Measurements from ENCODE around the gene ZBBX.
A peak's percentile ranks its signal among the peaks of the same experiment; 100 is the strongest.
"Not testable (repeated sequence)": the region's sequence is repeated elsewhere in the genome, so short reads cannot be mapped to it uniquely, and the experiment has no call there.

The ZBBX gene

GRCh38 chr3:167380004-167380689, at the start of gene ZBBX:
TSS of gene ZBBX (minus strand) at chr3:167380297. CDS start at chr3:167372901, 7,396 bp downstream.
- DNase-seq = peak; percentile 83
- in situ Hi-C loops (cut with HindIII; ENCODE audit: low pct_ligation_motif_present, low pct_unique_long_range_greater_than_20kb, low sequenced_read_pairs) = no loop called here

GRCh38 chr3:167426962-167427361, 46.9 kb upstream of the ZBBX start:
- DNase-seq; in situ Hi-C loops (cut with HindIII; ENCODE audit: low pct_ligation_motif_present, low pct_unique_long_range_greater_than_20kb, low sequenced_read_pairs): not testable (repeated sequence)

GRCh38 chr3:167422396-167422795, 42.3 kb upstream of the ZBBX start:
- in situ Hi-C loops (cut with HindIII; ENCODE audit: low pct_ligation_motif_present, low pct_unique_long_range_greater_than_20kb, low sequenced_read_pairs); DNase-seq: not testable (repeated sequence)

GRCh38 chr3:167409611-167410010, 29.5 kb upstream of the ZBBX start:
- in situ Hi-C loops (cut with HindIII; ENCODE audit: low pct_ligation_motif_present, low pct_unique_long_range_greater_than_20kb, low sequenced_read_pairs) = no loop called here
- no peak for DNase-seq

- in situ Hi-C loops (cut with HindIII; ENCODE audit: low pct_ligation_motif_present, low pct_unique_long_range_greater_than_20kb, low sequenced_read_pairs) = no loop called here
- peak; percentile 59 for DNase-seq
Observed at GRCh38 chr3:167406876-167407492, 26.9 kb upstream of the ZBBX start.

- in situ Hi-C loops (cut with HindIII; ENCODE audit: low pct_ligation_motif_present, low pct_unique_long_range_greater_than_20kb, low sequenced_read_pairs) = no loop called here
- DNase-seq = no peak
Observed at GRCh38 chr3:167397826-167398225, 17.7 kb upstream of the ZBBX start.

GRCh38 chr3:167396075-167396474, 16.0 kb upstream of the ZBBX start:
- in situ Hi-C loops (cut with HindIII; ENCODE audit: low pct_ligation_motif_present, low pct_unique_long_range_greater_than_20kb, low sequenced_read_pairs) = no loop called here

GRCh38 chr3:167394003-167394402, 13.9 kb upstream of the ZBBX start:
- DNase-seq = no peak
- in situ Hi-C loops (cut with HindIII; ENCODE audit: low pct_ligation_motif_present, low pct_unique_long_range_greater_than_20kb, low sequenced_read_pairs) = no loop called here

More at GRCh38 chr3:167396075-167396474, 16.0 kb upstream of the ZBBX start:
- DNase-seq = no peak

- no peak for DNase-seq
- in situ Hi-C loops (cut with HindIII; ENCODE audit: low pct_ligation_motif_present, low pct_unique_long_range_greater_than_20kb, low sequenced_read_pairs) = no loop called here
Observed at GRCh38 chr3:167382155-167382554, 2.1 kb upstream of the ZBBX start.

GRCh38 chr3:167375478-167375877, 4.6 kb downstream of the ZBBX start:
- in situ Hi-C loops (cut with HindIII; ENCODE audit: low pct_ligation_motif_present, low pct_unique_long_range_greater_than_20kb, low sequenced_read_pairs) = no loop called here

GRCh38 chr3:167372138-167372537, 8.0 kb downstream of the ZBBX start:
- in situ Hi-C loops (cut with HindIII; ENCODE audit: low pct_ligation_motif_present, low pct_unique_long_range_greater_than_20kb, low sequenced_read_pairs) = no loop called here
- no peak for DNase-seq

More at GRCh38 chr3:167375478-167375877, 4.6 kb downstream of the ZBBX start:
- no peak for DNase-seq

GRCh38 chr3:167361948-167362347, 18.1 kb downstream of the ZBBX start:
- DNase-seq = no peak
- in situ Hi-C loops (cut with HindIII; ENCODE audit: low pct_ligation_motif_present, low pct_unique_long_range_greater_than_20kb, low sequenced_read_pairs) = no loop called here

- no peak for DNase-seq
- in situ Hi-C loops (cut with HindIII; ENCODE audit: low pct_ligation_motif_present, low pct_unique_long_range_greater_than_20kb, low sequenced_read_pairs) = no loop called here
Observed at GRCh38 chr3:167361306-167361705, 18.8 kb downstream of the ZBBX start.

- in situ Hi-C loops (cut with HindIII; ENCODE audit: low pct_ligation_motif_present, low pct_unique_long_range_greater_than_20kb, low sequenced_read_pairs) = no loop called here
- DNase-seq = no peak
Observed at GRCh38 chr3:167355446-167355845, 24.7 kb downstream of the ZBBX start.

GRCh38 chr3:167354751-167355150, 25.3 kb downstream of the ZBBX start:
- in situ Hi-C loops (cut with HindIII; ENCODE audit: low pct_ligation_motif_present, low pct_unique_long_range_greater_than_20kb, low sequenced_read_pairs) = no loop called here
- no peak for DNase-seq

- in situ Hi-C loops (cut with HindIII; ENCODE audit: low pct_ligation_motif_present, low pct_unique_long_range_greater_than_20kb, low sequenced_read_pairs) = no loop called here
- DNase-seq = peak; percentile 37
Observed at GRCh38 chr3:167350245-167350862, 29.7 kb downstream of the ZBBX start.

GRCh38 chr3:167346171-167346570, 33.9 kb downstream of the ZBBX start:
- no peak for DNase-seq
- in situ Hi-C loops (cut with HindIII; ENCODE audit: low pct_ligation_motif_present, low pct_unique_long_range_greater_than_20kb, low sequenced_read_pairs) = no loop called here

GRCh38 chr3:167330993-167331785, 48.9 kb downstream of the ZBBX start:
- in situ Hi-C loops (cut with HindIII; ENCODE audit: low pct_ligation_motif_present, low pct_unique_long_range_greater_than_20kb, low sequenced_read_pairs) = no loop called here
- DNase-seq = no peak

- DNase-seq = no peak
- in situ Hi-C loops (cut with HindIII; ENCODE audit: low pct_ligation_motif_present, low pct_unique_long_range_greater_than_20kb, low sequenced_read_pairs) = no loop called here
Observed at GRCh38 chr3:167323572-167323971, 56.5 kb downstream of the ZBBX start.

Data from ACHN (cell line).